ENCODE results near the gene NCOA7.
"Not testable (repeated sequence)": the region's sequence is repeated elsewhere in the genome, so short reads cannot be mapped to it uniquely, and the experiment has no call there.

DNA sequence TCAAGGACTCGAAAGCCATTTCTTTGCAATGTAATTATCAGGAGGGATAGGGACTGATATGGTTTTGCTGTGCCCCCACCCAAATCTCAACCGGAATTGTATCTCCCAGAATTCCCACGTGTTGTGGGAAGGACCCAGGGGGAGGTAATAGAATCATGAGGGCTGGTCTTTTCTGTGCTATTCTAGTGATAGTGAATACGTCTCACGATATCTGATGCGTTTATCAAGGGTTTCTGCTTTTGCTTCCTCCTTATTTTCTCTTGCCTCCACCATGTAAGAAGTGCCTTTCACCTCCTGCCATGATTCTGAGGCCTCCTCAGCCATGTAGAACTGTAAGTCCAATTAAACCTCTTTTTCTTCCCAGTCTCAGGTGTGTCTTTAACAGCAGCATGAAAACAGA is 160.0 kb downstream of the NCOA7 start:
- TF ChIP-seq ZNF274 (IDR thresholded peaks at IDR 0.05; ENCODE audit: low read depth, low read length); YY1 (IDR thresholded peaks at IDR 0.05; ENCODE audit: insufficient read depth, insufficient read length): not testable (repeated sequence)
